Duodenal mucosa (tissue), 2 donors: ENCODE results near the gene GPR150.

Experiments used
- H3K27ac ChIP-seq: one replicate; pipeline ENCODE4 v1.7.0; 2013; ENCODE audit warnings: low read depth, low read length
- H3K27me3 ChIP-seq, 2 donors: one replicate each; pipeline ENCODE4 v1.7.0; 2013; ENCODE audit warnings: low read length in 2 of 2, control low read depth in 1 of 2; ENCODE audit not compliant: insufficient read depth in 2 of 2, control insufficient read depth in 1 of 2
- H3K36me3 ChIP-seq, 2 donors: one replicate each; pipeline ENCODE4 v1.7.0; 2013; ENCODE audit warnings: low read length in 2 of 2, control low read depth in 1 of 2; ENCODE audit not compliant: insufficient read depth in 2 of 2, control insufficient read depth in 1 of 2
- H3K4me1 ChIP-seq, 2 donors: one replicate each; pipeline ENCODE4 v1.7.0; 2013; ENCODE audit warnings: low read length in 2 of 2, control low read depth in 1 of 2; ENCODE audit not compliant: insufficient read depth in 2 of 2, control insufficient read depth in 1 of 2
- H3K4me3 ChIP-seq, 2 donors: one replicate each; pipeline ENCODE4 v1.7.0; 2013; ENCODE audit warnings: low read length in 2 of 2, low read depth in 1 of 2
- H3K9ac ChIP-seq, 2 donors: one replicate each; pipeline ENCODE4 v1.7.0; 2013; ENCODE audit warnings: low read length in 2 of 2, low read depth in 1 of 2
- H3K9me3 ChIP-seq, 2 donors: one replicate each; pipeline ENCODE4 v1.7.0; 2013; ENCODE audit warnings: low read length in 2 of 2, control low read depth in 1 of 2; ENCODE audit not compliant: control insufficient read depth in 1 of 2

GPR150 gene

GRCh38 chr5:95621839-95622629, 2.1 kb downstream of the GPR150 start:
- Histone ChIP-seq H3K4me1 (peaks cover 11 to 22% of the 10 kb centered on the region in 2 donors), H3K9me3 (no peaks in the 10 kb centered on the region), H3K36me3 (no peaks in the 10 kb centered on the region), H3K4me3 (no peak overlapping the region), H3K27ac (no peak overlapping the region), H3K9ac (no peak overlapping the region), H3K27me3 (peaks cover 8 to 13% of the 10 kb centered on the region in 2 donors)

GRCh38 chr5:95623706-95624105, 3.8 kb downstream of the GPR150 start:
- Histone ChIP-seq H3K9ac (no peak overlapping the region), H3K36me3 (no peaks in the 10 kb centered on the region)

GRCh38 chr5:95624368-95624767, 4.5 kb downstream of the GPR150 start:
- H3K27ac ChIP-seq = no peak overlapping the region
- peaks cover 11 to 24% of the 10 kb centered on the region in 2 donors for H3K4me1 ChIP-seq
- no peak overlapping the region for H3K9ac ChIP-seq

More at GRCh38 chr5:95623706-95624105, 3.8 kb downstream of the GPR150 start:
- peaks cover 11 to 27% of the 10 kb centered on the region in 2 donors for H3K4me1 ChIP-seq
- peaks cover 8 to 13% of the 10 kb centered on the region in 2 donors for H3K27me3 ChIP-seq
- no peak overlapping the region for H3K4me3 ChIP-seq
- H3K27ac ChIP-seq = no peak overlapping the region
- no peaks in the 10 kb centered on the region for H3K9me3 ChIP-seq

GRCh38 chr5:95626701-95627100, 6.8 kb downstream of the GPR150 start:
- Histone ChIP-seq H3K36me3 (no peaks in the 10 kb centered on the region), H3K9ac (no peak overlapping the region), H3K9me3 (no peaks in the 10 kb centered on the region), H3K27ac (no peak overlapping the region), H3K4me3 (no peak overlapping the region), H3K4me1 (peaks cover 7 to 8% of the 10 kb centered on the region in 2 donors), H3K27me3 (no peaks in the 10 kb centered on the region)

More at GRCh38 chr5:95624368-95624767, 4.5 kb downstream of the GPR150 start:
- Histone ChIP-seq H3K4me3 (no peak overlapping the region), H3K27me3 (peaks cover 7 to 8% of the 10 kb centered on the region in 2 donors), H3K36me3 (no peaks in the 10 kb centered on the region), H3K9me3 (no peaks in the 10 kb centered on the region)

DNA sequence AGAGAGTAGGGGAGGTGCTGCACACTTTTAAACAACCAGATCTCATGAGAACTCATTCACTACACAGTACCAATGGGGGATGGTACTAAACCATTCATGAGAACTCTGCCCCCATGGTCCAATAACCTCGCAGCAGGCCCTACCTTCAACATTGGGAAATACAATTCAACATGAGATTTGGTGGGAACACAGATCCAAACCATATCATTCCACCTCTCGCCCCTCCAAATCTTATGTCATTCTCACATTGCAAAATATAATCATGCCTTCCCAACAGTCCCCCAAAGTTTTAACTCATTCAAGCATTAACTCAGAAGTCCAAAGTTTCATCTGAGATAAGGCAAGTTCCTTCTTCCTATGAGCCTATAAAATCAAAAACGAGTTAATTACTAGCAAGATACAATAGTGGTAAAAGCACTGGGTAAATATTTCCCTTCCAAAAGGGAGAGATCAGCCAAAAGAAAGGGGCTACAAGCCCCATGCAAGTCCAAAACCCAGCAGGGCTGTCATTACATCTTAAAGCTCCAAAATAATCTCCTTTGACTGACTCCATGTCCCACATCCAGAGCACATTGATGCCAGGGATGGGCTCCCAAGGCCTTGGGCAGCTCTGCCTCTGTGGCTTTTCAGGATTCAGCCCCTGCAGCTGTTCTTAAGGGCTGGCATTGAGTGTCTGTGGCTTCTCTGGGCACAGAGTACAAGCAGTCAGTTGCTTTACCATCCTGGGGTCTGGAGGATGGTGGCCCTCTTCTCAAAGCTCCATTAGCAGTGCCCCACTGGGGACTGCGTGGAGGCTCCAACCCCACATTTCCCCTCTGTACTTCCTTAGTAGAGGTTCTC, 8.3 kb downstream of the GPR150 start:
- no peak overlapping the region for H3K27ac ChIP-seq
- peaks cover 5% of the 10 kb centered on the region in 2 donors for H3K4me1 ChIP-seq
- no peak overlapping the region for H3K9ac ChIP-seq

DNA sequence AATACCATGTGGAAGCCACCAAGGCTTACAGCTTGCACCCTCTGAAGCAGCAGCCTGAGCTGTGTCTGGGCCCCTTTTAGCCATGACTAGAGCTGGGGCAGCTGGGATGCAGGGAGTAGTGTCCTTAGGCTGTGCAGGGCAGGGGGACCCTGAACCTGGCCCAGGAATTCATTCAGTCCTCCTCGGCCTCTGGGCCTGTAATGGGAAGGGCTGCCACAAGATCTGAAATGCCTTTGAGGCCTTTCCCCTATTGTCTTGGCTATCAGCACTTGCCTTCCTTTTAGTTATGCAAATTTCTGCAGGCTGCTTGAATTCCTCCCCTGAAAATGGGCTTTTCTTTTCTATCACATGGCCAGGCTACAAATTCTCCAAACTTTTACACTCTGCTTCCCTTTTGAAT, 9.0 kb downstream of the GPR150 start:
- Histone ChIP-seq H3K9me3 (no peaks in the 10 kb centered on the region), H3K4me1 (peaks cover 5% of the 10 kb centered on the region in 2 donors), H3K27me3 (no peaks in the 10 kb centered on the region), H3K9ac (no peak overlapping the region), H3K36me3 (no peaks in the 10 kb centered on the region), H3K4me3 (no peak overlapping the region), H3K27ac (no peak overlapping the region)

More for the DNA sequence above, 8.3 kb downstream of the GPR150 start:
- Histone ChIP-seq H3K27me3 (no peaks in the 10 kb centered on the region), H3K4me3 (no peak overlapping the region), H3K9me3 (no peaks in the 10 kb centered on the region), H3K36me3 (no peaks in the 10 kb centered on the region)

DNA sequence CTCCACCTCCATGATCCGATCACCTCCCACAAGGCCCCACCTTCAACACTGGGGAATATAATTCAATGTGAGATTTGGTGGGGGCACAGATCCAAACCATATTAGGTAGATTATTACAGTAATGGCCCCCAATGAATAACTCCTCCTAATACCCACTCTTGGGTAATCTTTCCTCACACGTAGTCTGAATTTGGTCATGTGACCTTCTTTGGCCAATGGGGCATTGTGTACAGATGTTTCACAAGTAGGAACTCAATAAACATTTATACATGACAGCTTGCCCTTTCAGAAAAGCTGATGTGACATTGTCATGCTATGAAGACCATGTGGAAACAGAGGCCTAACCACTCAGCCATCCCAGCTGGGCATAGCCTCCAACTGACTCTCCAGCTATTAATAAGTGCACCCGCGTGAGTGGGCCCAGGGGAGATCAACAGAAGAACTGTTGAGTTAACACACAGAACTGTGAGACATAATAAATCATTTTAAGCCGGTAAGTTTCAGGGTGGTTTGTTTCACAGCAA, 10.6 kb downstream of the GPR150 start:
- no peaks in the 10 kb centered on the region for H3K9me3 ChIP-seq

DNA sequence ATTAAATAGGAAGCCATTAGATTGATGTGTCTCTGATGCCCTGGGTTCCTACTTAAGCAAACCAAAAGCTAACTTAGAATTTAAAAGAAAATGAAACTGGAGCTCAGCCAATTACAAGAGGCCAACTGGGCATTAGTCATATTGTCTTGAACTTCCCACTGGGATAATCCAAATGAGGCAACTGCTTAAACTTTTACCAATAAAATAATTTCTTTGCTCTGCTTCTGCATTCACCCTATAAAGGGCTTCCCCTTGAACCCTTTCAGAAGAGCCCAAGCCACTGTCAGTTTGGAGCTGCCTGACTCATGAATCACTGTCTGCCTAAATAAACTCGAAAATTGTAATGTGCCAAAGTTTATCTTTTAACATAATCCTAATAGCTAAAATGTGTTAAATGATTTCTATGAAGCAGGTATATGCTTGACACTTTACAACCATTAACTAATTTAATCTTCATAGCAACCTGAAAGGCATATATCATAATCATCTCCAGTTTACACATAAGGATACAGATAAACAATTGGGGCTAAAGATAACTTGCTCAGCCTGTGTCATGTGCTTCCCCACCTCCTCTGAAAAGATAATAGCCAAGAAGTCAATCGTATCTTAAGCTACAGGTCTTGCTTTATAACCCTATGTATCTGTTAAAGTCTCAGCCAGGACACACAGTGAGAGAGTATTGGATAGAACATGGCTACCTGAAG, 11.5 kb downstream of the GPR150 start:
- Histone ChIP-seq H3K4me1 (peaks cover 5% of the 10 kb centered on the region in 2 donors), H3K4me3 (no peak overlapping the region), H3K27me3 (no peaks in the 10 kb centered on the region), H3K27ac (no peak overlapping the region), H3K36me3 (no peaks in the 10 kb centered on the region), H3K9me3 (no peaks in the 10 kb centered on the region), H3K9ac (no peak overlapping the region)

More for the DNA sequence above, 10.6 kb downstream of the GPR150 start:
- Histone ChIP-seq H3K27ac (no peak overlapping the region), H3K4me3 (no peak overlapping the region), H3K4me1 (peaks cover 5% of the 10 kb centered on the region in 2 donors), H3K27me3 (no peaks in the 10 kb centered on the region), H3K36me3 (no peaks in the 10 kb centered on the region), H3K9ac (no peak overlapping the region)

GRCh38 chr5:95631991-95632675, 12.2 kb downstream of the GPR150 start:
- H3K36me3 ChIP-seq = no peaks in the 10 kb centered on the region
- H3K4me3 ChIP-seq = no peak overlapping the region
- no peak overlapping the region for H3K9ac ChIP-seq
- H3K9me3 ChIP-seq = no peaks in the 10 kb centered on the region
- no peaks in the 10 kb centered on the region for H3K27me3 ChIP-seq
- H3K27ac ChIP-seq = no peak overlapping the region
- H3K4me1 ChIP-seq = peaks cover 5% of the 10 kb centered on the region in 2 donors
